H1 (cell line): Measurements from ENCODE around the gene TFAP2A. TPM values are rescaled to one million over a fixed set of nuclear protein-coding genes. Genes with fewer than 3 reads are reported as not detected.

Source experiments
- ASH2L ChIP-seq: fragments of 200-600, 300-600 bp; sonication (generic); IDR thresholded peaks from one replicate; pipeline ENCODE4 v1.7.1; 2017; ENCODE audit warnings: low read length
- CTBP2 ChIP-seq: IDR thresholded peaks from 2 replicates; pipeline ENCODE4 v1.7.0; 2011; ENCODE audit warnings: borderline replicate concordance, mild to moderate bottlenecking, moderate library complexity, mixed read lengths, low read length; ENCODE audit not compliant: insufficient read depth, insufficient read length
- EGR1 ChIP-seq: IDR thresholded peaks from 2 replicates; pipeline ENCODE4 v1.6.1; 2011; ENCODE audit warnings: low read depth, low read length, borderline replicate concordance
- FOSL1 ChIP-seq: IDR thresholded peaks from 2 replicates; pipeline ENCODE4 v1.6.1; 2011; ENCODE audit warnings: mild to moderate bottlenecking, low read depth, low read length, moderate library complexity; ENCODE audit not compliant: insufficient read depth
- GTF2F1 ChIP-seq: IDR thresholded peaks from 2 replicates; pipeline ENCODE4 v1.6.1; 2012; ENCODE audit warnings: low read depth, low read length, improper control_type of control experiment, borderline replicate concordance
- JUND ChIP-seq: IDR thresholded peaks from 2 replicates; pipeline ENCODE4 v1.6.1; 2011; ENCODE audit warnings: mild to moderate bottlenecking, improper control_type of control experiment, low read length
- PHF8 ChIP-seq: fragments of 200-600 bp; sonication (generic); conservative IDR thresholded peaks from 2 replicates; pipeline ENCODE4 v1.7.1; 2012; ENCODE audit warnings: low read depth, mild to moderate bottlenecking, inconsistent platforms, low read length, moderate library complexity
- RAD21 ChIP-seq, 2 experiments: IDR thresholded peaks in 1 of 2; conservative IDR thresholded peaks in 1 of 2; 2 replicates each; pipeline ENCODE4 v1.6.1; 2011; ENCODE audit warnings: low read depth in 2 of 2, low read length in 2 of 2, improper control_type of control experiment in 1 of 2, inconsistent platforms in 1 of 2, mild to moderate bottlenecking in 1 of 2, moderate library complexity in 1 of 2
- SP1 ChIP-seq: IDR thresholded peaks from 2 replicates; pipeline ENCODE4 v1.6.1; 2011; ENCODE audit warnings: low read depth, low read length
- SUZ12 ChIP-seq: fragments of 200-600 bp; sonication (generic); IDR thresholded peaks from 2 replicates; pipeline ENCODE4 v1.6.1; 2012; ENCODE audit warnings: mild to moderate bottlenecking, inconsistent platforms, low read length, moderate library complexity, mixed read lengths
- USF2 ChIP-seq: IDR thresholded peaks from 2 replicates; pipeline ENCODE4 v1.6.1; 2011; ENCODE audit warnings: low read length, improper control_type of control experiment
- polyA plus RNA-seq, 7 experiments: library from polyadenylated mRNA; depleted of rRNA in 3 of 7; stranded (reverse) in 5 of 7; unstranded in 2 of 7; fragments of >200 nt in 5 of 7; fragments of 200-250 nt in 2 of 7; gene quantifications; 1 replicate in 5 of 7; 2 replicates in 1 of 7; 4 replicates in 1 of 7; pipeline versions ENCODE4 v1.2.1 to v1.2.3, GENCODE V29; 2011 to 2013; ENCODE audit warnings: missing spikeins in 2 of 7, mixed read lengths in 2 of 7
- total RNA-seq: library from RNA; stranded (reverse); fragmentation: NEBNext Ultra II Directional; extraction: Animal tissue kit (Norgen Biotek cat#: 25700); gene quantifications from 2 replicates; pipeline ENCODE4 v1.2.1, GENCODE V29; 2021

TFAP2A gene
- total and polyA plus RNA-seq, 2 of the 8 experiments (the other 6 are each of a cell fraction or from before 2014, with no cell fraction given): 0.23 TPM; not detected in 1

- TF ChIP-seq RAD21 (IDR thresholded peaks at IDR 0.05 in 1 of 2, conservative IDR thresholded peaks at IDR 0.05 in 1 of 2; ENCODE audit: low read depth in 2 of 2, low read length in 2 of 2): no peak
- no peak for TF ChIP-seq JUND
- peak; percentile 64 for TF ChIP-seq SUZ12
- peak; percentile 60 for TF ChIP-seq ASH2L
- TF ChIP-seq PHF8: 0 out of 2 replicates have a peak, but pooled peaks have one; percentile 3
- TF ChIP-seq EGR1: no peak
- TF ChIP-seq FOSL1: no peak
- no peak for TF ChIP-seq CTBP2
- TF ChIP-seq SP1: no peak
- no peak for TF ChIP-seq USF2
- TF ChIP-seq GTF2F1: no peak
Measured at GRCh38 chr6:10404799-10405512, 9.9 kb downstream of the TFAP2A start (continued).
